HCT116 (cell line): ENCODE results near the gene STARD3. TPM values are rescaled to one million over a fixed set of nuclear protein-coding genes. Genes with fewer than 3 reads are reported as not detected.

Experiments
- ATAC-seq: fragments of 200-7000 bp; cut with Tn5 transposase; 2 replicates; pipeline ENCODE4 v1.9.1; 2020; ENCODE audit warnings: mild to moderate bottlenecking, moderate library complexity
- BruUV-seq: library from RNA; stranded (reverse); fragments of 400-500 nt; replicated peaks from 2 replicates; lab custom pipeline; 2021; lab: Mats Ljungman, UMichigan
- CTCF ChIA-PET: fragments of 300-600 bp; sonication (Branson Sonifier 250); formaldehyde crosslinking; loops from one replicate; lab custom pipeline; 2021; ENCODE audit warnings: antibody characterized with exemption; lab: Charles Lee
- POLR2A ChIA-PET: fragments of 300-600, 350-600 bp; sonication (Branson Sonifier 250); formaldehyde crosslinking; loops from one replicate; lab custom pipeline; 2021; ENCODE audit warnings: antibody characterized with exemption; lab: Charles Lee
- RAD21 ChIA-PET, 2 experiments: fragments of 300-600 bp; sonication (Branson Sonifier 250); formaldehyde crosslinking; loops; one replicate each; lab custom pipeline; 2023; ENCODE audit warnings: low total read pairs in 2 of 2; ENCODE audit not compliant: uncharacterized antibody in 2 of 2, unreplicated experiment in 2 of 2, low non-redundant PET in 1 of 2; lab: Charles Lee
- DNase-seq: peaks from one replicate; pipeline ENCODE4 v3.0.0-alpha.2; 2010; ENCODE audit warnings: low read depth, low spot score
- H2AFZ ChIP-seq: fragments of 200-600 bp; shearing (Covaris generic), sonication (generic); 2 replicates; pipeline ENCODE4 v1.6.1; 2017; ENCODE audit warnings: low read depth, mixed run types, mixed read lengths, antibody characterized with exemption, low read length; ENCODE audit not compliant: poor library complexity, severe bottlenecking
- H3K27ac ChIP-seq: 2 replicates; pipeline ENCODE4 v1.5.1; 2012; ENCODE audit warnings: low read depth, low read length
- H3K27me3 ChIP-seq: fragments of 200-600 bp; sonication (generic); 2 replicates; pipeline ENCODE4 v1.6.1; 2016; ENCODE audit warnings: mixed run types, low read length, mixed read lengths; ENCODE audit not compliant: insufficient read depth
- H3K36me3 ChIP-seq, 2 experiments: fragments of 200-500 bp in 1 of 2; fragments of 200-600 bp in 1 of 2; sonication (Bioruptor generic) in 1 of 2; sonication (generic) in 1 of 2; 2 replicates each; pipeline versions ENCODE4 v1.5.1 to v1.6.1; 2014 to 2016; ENCODE audit warnings: low read length in 2 of 2, inconsistent platforms in 1 of 2, mixed read lengths in 1 of 2, mixed run types in 1 of 2; ENCODE audit not compliant: insufficient read depth in 2 of 2, control insufficient read depth in 1 of 2
- H3K4me1 ChIP-seq, 2 experiments: fragments of 200-600 bp in 1 of 2; sonication (generic) in 1 of 2; 2 replicates each; pipeline versions ENCODE4 v1.5.1 to v1.6.1; 2012 to 2017; ENCODE audit warnings: low read length in 2 of 2, inconsistent platforms in 1 of 2, mild to moderate bottlenecking in 1 of 2, mixed read lengths in 1 of 2, mixed run types in 1 of 2, moderate library complexity in 1 of 2; ENCODE audit not compliant: insufficient read depth in 2 of 2, control insufficient read depth in 1 of 2
- H3K4me2 ChIP-seq: fragments of 200-600 bp; sonication (generic); 2 replicates; pipeline ENCODE4 v1.6.1; 2017; ENCODE audit warnings: mixed run types, low read length, mixed read lengths
- H3K4me3 ChIP-seq, 2 experiments: fragments of 200-600 bp in 1 of 2; sonication (generic) in 1 of 2; replicated peaks in 1 of 2; 2 replicates each; pipeline ENCODE4 v1.5.1; 2011 to 2016; ENCODE audit warnings: low read length in 2 of 2, control low read depth in 1 of 2, low read depth in 1 of 2, mild to moderate bottlenecking in 1 of 2, mixed read lengths in 1 of 2, mixed run types in 1 of 2
- H3K79me2 ChIP-seq: fragments of 200-600 bp; sonication (generic); 2 replicates; pipeline ENCODE4 v1.6.1; 2017; ENCODE audit warnings: mild to moderate bottlenecking, mixed run types, low read length, moderate library complexity, mixed read lengths; ENCODE audit not compliant: insufficient read depth
- H3K9ac ChIP-seq: fragments of 200-600 bp; sonication (generic); 2 replicates; pipeline ENCODE4 v1.6.1; 2016; ENCODE audit warnings: low read length, mixed read lengths
- H3K9me2 ChIP-seq: fragments of 200-600 bp; sonication (generic), shearing (Covaris generic); 2 replicates; pipeline ENCODE4 v1.6.1; 2017; ENCODE audit warnings: mixed run types, mild to moderate bottlenecking, moderate library complexity; ENCODE audit not compliant: insufficient read depth
- H3K9me3 ChIP-seq, 2 experiments: fragments of 200-500 bp in 1 of 2; fragments of 200-600 bp in 1 of 2; sonication (Bioruptor generic) in 1 of 2; sonication (generic) in 1 of 2; 2 replicates each; pipeline ENCODE4 v1.6.1; 2014 to 2017; ENCODE audit warnings: low read length in 2 of 2, mixed read lengths in 2 of 2, inconsistent platforms in 1 of 2, low read depth in 1 of 2, mild to moderate bottlenecking in 1 of 2, mixed run types in 1 of 2, moderate library complexity in 1 of 2; ENCODE audit not compliant: control insufficient read depth in 1 of 2, insufficient read depth in 1 of 2
- H4K20me1 ChIP-seq: fragments of 200-600 bp; sonication (generic), shearing (Covaris generic); 2 replicates; pipeline ENCODE4 v1.6.1; 2017; ENCODE audit warnings: mixed run types, mild to moderate bottlenecking, moderate library complexity; ENCODE audit not compliant: insufficient read depth
- CBX3 ChIP-seq: IDR thresholded peaks from 2 replicates; pipeline ENCODE4 v1.6.1; 2012; ENCODE audit warnings: low read depth
- CTCF ChIP-seq, 3 experiments: fragments of 200-600 bp in 1 of 3; sonication (generic) in 1 of 3; IDR thresholded peaks in 2 of 3; conservative IDR thresholded peaks in 1 of 3; 2 replicates each; pipeline ENCODE4 v1.5.1; 2012 to 2017; ENCODE audit warnings: low read depth in 2 of 3, low read length in 2 of 3, antibody characterized with exemption in 1 of 3, borderline replicate concordance in 1 of 3, control low read depth in 1 of 3, mild to moderate bottlenecking in 1 of 3, mixed read lengths in 1 of 3, mixed run types in 1 of 3, moderate library complexity in 1 of 3; ENCODE audit not compliant: insufficient read depth in 1 of 3
- POLR2AphosphoS5 ChIP-seq: IDR thresholded peaks from 2 replicates; pipeline ENCODE4 v1.6.1; 2011; ENCODE audit warnings: mild to moderate bottlenecking, low read depth, low read length, moderate library complexity
- SRF ChIP-seq: IDR thresholded peaks from 2 replicates; pipeline ENCODE4 v1.6.1; 2012; ENCODE audit warnings: low read depth
- YY1 ChIP-seq: IDR thresholded peaks from 2 replicates; pipeline ENCODE4 v1.6.1; 2011; ENCODE audit warnings: low read length, low read depth, moderate library complexity, mild to moderate bottlenecking; ENCODE audit not compliant: insufficient replicate concordance; ENCODE audit errors: extremely low read depth
- ZFX ChIP-seq: fragments of 450-650 bp; IDR thresholded peaks from 2 replicates; pipeline ENCODE4 v1.6.1; 2017
- intact Hi-C: fragments of 100-400 bp; cut with micrococcal nuclease; formaldehyde crosslinking; loops from 2 replicates; pipeline ENCODE4 v1.10.0; 2022
- total RNA-seq: library from RNA; stranded (reverse); gene quantifications from one replicate; pipeline ENCODE4 v1.2.1, GENCODE V29; 2021; ENCODE audit not compliant: unreplicated experiment

Gene STARD3
- total RNA-seq, 1 experiment from 2014 or later: 73.9 TPM

- RAD21 ChIA-PET: no interaction called here
- H4K20me1 ChIP-seq: no peaks in the 10 kb centered on the region
- no peak overlapping the region for H3K9ac ChIP-seq
- POLR2A ChIA-PET: no interaction called here
- intact Hi-C loops: no loop called here
- H3K79me2 ChIP-seq: no peaks in the 10 kb centered on the region
- H3K9me3 ChIP-seq: no peaks in the 10 kb centered on the region
- no TSS peak for BruUV-seq
- H3K9me2 ChIP-seq: no peaks in the 10 kb centered on the region
- no peak overlapping the region for H3K4me3 ChIP-seq
- peaks cover 56% of the 10 kb centered on the region for H3K27me3 ChIP-seq
- H2AFZ ChIP-seq: no peak overlapping the region
- no peaks in the 10 kb centered on the region for H3K36me3 ChIP-seq
- TF ChIP-seq POLR2AphosphoS5: no peak
- no peak for TF ChIP-seq YY1
- no peak for TF ChIP-seq CTCF (IDR thresholded peaks at IDR 0.05 in 2 of 3, conservative IDR thresholded peaks at IDR 0.05 in 1 of 3; ENCODE audit: borderline replicate concordance in 1 of 3, insufficient read depth in 1 of 3, low read depth in 2 of 3, low read length in 2 of 3)
- no peak for TF ChIP-seq CBX3
- TF ChIP-seq ZFX: no peak
- TF ChIP-seq SRF: no peak
- H3K4me2 ChIP-seq: no peak overlapping the region
- no peak overlapping the region for H3K27ac ChIP-seq
- no peak for DNase-seq
- no peak for ATAC-seq
- H3K4me1 ChIP-seq: no peaks in the 10 kb centered on the region
- CTCF ChIA-PET: no interaction called here
Measured at GRCh38 chr17:39601758-39602532, 35.0 kb upstream of the STARD3 start.
